Stimulated activated CD8-positive, alpha-beta memory T cell treated with anti-CD3 and anti-CD28 coated beads, Interleukin-7, amount 100 ng/mL, for 4 hours (primary cell): ENCODE results near the gene CHP1.
A peak's percentile ranks its signal among the peaks of the same experiment; 100 is the strongest.
"Not testable (repeated sequence)": the region's sequence is repeated elsewhere in the genome, so short reads cannot be mapped to it uniquely, and the experiment has no call there.

Source experiments
- DNase-seq, 2 donors: peaks; one replicate each; pipeline ENCODE4 v3.0.0-alpha.2; 2020; ENCODE audit warnings: low read depth in 2 of 2

The CHP1 gene

DNA sequence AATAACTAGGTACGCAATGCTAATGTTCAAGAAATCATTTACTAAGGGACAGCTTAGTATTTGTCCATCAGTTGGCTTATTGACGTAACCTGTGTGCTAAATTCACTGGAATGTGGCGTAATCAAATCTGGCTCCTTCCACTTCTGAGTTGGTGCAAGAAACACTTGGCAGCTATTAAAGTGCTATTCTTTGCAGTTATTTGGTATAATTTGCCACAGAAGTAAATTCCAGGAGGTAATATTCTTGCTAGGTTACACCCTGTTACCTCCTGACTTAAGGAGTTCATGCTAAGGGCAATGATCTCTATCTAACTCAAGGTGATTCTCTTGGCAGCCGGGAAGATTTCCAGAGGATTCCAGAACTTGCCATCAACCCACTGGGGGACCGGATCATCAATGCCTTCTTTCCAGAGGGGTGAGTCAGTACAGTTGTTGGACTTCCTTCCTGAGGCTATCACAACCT, 25.5 kb downstream of the CHP1 start:
- DNase-seq = no peak

DNA sequence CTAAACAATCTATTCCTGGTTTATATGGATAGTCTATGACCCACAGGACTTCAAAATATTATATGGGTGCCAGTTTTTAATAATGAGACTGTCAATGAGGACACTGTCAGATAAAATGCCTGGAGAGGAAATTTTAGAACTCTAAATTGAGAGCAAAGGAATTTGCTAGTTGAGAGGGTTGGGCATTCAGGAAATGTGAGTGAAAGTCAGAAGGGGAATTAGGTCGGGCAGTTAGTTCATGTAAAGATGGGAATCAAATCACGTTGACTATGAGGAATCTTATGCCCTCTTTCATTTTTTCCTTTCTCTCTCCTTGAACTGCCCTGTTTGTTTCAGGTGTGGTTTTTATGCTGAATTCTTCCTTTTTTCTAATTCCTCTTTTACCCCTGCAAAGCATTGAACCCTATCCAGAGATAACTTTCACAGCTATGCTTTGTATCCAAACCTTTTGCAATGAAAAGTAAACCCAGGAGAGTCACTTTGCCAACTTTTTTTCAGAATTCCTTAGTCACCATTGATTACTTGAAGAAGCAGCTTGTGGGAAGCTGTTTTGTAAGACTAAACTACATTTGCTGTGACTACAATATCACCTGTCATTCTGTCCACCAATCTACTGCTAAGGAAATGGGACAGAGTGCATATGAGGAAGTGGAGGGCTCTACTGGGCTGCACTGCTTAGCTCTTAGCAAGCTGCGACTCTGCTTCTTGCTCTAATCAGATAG, 27.8 kb downstream of the CHP1 start:
- no peak for DNase-seq

DNA sequence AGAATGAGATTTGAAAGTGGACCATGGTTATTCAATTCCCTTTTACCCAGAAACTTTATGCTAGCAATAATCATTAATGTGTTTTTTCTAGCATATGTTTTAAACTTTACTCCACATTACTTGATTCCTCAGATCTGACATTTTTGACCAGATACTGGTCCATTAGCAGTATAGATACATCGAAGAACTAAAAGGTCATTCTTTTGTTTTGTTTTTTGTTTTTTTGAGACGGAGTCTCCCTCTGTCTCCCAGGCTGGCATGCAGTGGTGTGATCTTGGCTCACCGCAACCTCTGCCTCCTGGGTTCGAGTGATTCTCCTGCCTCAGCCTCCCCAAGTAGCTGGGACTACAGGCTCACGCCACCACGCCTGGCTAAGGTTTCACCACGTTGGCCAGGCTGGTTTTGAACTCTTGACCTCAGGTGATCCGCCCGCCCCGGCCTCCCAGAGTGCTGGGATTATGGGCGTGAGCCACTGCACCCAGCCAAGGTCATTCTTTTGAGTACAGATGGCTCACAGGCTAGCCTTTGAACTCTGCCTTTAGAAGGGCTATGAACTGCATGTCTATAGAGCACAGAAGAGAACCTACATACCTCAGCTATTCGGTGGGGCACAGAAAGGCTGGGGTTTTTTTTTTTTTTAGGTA, 28.6 kb downstream of the CHP1 start:
- DNase-seq = no peak

DNA sequence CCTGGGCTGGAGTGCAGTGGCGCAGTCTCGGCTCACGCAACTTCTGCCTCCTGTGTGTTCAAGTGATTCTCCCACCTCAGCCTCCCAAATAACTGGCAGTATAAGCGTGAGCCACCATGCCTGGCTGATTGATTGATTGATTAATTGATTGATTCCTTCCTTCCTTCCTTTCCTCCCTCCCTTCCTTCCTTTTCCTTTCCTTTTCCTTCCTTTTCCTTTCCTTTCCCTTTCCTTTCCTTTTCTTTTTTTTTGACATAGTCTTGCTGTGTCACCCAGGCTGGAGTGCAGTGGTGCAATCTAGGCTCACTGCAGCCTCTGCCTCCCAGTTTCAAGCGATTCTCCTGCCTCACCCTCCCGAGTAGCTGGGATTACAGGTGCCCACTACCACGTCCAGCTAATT, 29.9 kb downstream of the CHP1 start:
- not testable (repeated sequence) for DNase-seq

DNA sequence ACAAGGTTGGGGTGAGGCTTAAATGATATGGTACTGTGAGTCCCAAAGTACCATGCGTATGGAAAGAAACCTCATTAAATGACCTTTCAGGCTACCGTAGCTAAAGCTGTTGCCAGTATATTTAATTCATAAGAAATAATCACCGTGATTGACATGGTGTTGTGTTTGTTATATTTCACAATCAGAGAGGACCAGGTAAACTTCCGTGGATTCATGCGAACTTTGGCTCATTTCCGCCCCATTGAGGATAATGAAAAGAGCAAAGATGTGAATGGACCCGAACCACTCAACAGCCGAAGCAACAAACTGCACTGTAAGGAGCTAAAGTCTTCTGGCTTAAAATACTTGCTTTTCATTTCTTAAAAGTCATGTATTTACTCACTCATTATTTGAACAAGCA, 31.5 kb downstream of the CHP1 start:
- no peak for DNase-seq

DNA sequence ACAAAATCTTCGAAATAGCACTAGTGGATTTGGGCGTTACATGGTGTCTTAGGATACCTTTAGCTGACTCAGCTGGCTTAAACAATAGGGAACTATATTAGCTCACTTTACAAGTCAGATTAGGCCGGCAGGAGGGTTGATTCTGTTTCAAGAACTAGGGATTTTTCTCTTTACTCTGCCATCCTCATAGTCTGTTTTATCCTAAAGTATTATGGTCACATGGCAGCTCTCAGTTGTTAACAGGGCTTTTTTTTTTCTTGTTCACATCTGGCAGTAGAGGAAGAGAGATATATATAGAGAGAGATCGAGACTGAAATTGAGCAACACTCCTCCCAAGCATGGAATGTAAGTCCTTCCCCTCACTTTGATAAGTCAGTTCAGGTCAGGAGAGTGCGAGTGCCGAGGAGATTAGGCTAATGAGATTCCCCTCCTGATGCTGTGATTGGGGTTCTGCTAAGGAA, 32.9 kb downstream of the CHP1 start:
- DNase-seq = no peak

DNA sequence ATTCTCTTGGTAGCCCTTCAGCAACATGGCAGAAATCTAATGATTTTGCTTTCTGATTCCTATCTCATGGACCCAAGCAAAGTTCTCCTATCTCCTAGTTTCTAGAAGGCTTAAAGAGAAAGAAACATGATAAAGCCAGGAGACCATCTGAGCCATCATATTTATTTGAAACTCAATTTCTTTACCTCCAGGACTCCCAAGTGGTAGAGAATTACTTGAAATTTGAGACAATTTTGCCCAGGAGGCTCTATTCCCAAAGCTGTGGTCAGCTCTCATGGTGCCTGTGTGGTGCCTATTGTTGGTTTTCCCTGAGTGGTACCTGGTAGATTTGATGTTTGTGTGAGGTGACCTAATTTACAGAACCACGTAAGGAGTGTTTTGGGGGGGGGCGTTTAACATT, 38.8 kb downstream of the CHP1 start:
- DNase-seq = no peak

DNA sequence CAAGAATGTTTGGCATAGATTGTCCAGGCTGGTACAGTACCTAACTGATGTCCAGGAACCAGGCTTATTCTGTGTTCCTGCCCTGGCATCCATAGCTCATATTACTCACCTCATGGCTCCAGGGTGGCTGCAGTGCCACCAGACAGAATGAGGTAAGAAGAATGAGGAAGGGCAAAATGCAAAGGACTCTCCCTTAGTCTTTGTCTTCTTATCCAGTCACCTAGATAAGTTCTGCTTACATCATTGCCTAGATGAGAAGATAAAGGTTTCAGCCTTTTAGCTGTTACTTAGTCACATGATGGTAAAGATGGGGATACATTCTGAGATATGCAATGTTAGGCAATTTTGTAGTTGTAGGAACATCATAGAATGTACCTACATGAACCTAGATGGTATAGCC, 45.8 kb downstream of the CHP1 start:
- no peak for DNase-seq

DNA sequence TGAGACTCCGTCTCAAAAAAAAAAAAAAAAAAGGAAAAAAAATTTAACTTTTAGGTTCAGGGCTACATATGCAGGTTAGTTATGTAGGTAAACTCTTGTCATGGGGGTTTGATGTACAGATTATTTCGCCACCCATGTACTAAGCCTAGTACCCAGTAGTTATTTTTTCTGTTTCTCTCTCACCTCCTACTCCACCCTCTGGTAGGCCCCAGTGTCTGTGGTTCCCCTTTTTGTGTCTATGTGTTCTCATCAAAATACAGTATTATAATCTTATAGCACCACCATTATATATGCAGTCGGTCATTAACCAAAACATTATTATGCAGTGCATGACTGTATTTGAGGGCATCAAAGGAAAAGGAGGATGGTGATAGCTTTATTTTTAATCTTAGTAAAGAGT, 47.3 kb downstream of the CHP1 start:
- DNase-seq = no peak

DNA sequence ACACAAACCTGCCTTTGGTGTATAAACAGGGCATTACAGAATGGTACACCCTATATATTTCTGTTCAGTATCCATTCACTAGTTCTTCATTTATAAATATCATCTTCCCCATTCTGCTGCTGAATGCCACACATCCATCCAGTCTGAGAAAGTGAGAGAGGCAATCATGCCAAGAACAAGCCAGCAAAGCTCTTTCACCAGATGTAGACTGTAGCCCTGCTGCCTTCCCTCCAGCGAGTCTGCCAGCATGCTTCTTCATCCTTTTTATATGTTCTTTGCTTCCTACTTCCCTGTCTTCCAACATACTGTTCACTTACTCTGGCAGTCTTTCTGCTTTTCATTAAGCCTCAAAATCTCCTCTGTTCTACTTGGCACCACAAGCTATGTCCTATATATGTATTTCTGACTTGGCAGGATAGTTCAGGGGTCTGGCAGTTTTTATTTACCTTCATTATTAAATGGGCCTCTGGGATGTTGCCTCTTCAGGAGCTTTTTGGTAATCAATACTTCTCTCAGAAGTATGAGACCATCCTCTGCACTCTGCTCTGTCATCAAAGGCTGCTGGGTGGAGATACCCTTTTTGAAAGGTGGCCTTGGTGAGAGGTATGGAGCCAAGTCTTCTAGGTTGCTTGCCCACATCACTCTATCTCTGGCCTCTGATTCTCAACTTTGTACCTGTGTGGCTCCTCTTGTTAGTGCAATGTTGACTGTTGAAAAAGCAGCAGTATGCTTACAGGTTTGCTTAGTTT, 48.6 kb downstream of the CHP1 start:
- DNase-seq = no peak

DNA sequence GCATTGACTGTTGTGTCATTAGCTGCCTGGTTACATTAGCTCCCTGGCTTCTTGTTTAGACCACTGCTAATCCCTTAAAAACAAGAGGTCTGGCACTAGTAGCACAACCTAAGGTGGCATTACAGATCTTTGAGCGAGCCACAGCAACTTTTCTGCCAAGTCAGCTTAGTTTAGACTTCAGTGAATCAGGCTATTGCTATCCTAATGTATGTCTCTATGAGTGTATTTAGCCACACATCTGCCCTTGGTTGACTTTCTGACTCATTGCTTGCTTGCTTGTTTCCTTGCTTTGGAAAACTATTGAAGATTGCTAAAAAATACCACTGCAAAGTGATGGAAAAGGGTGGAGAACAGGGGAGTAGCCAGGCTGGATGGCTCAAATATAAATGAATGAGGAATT, 50.2 kb downstream of the CHP1 start:
- no peak for DNase-seq

DNA sequence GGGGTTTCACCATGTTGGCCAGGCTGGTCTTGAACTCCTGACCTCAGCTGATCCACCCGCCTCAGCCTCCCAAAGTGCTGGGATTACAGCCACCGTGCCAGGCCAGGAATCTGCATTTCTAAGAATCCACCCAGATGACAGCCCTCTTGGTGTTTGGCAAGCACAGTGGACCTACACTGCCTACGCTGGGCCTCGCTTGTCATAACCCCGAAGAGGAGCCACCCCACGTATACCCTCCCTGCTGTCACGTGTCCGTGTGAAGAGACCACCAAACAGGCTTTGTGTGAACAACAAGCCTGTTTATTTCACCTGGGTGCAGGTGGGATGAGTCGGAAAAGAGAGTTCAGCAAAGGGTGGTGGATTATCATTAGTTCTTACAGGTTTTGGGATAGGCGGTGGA, 51.4 kb downstream of the CHP1 start:
- DNase-seq = not testable (repeated sequence)

DNA sequence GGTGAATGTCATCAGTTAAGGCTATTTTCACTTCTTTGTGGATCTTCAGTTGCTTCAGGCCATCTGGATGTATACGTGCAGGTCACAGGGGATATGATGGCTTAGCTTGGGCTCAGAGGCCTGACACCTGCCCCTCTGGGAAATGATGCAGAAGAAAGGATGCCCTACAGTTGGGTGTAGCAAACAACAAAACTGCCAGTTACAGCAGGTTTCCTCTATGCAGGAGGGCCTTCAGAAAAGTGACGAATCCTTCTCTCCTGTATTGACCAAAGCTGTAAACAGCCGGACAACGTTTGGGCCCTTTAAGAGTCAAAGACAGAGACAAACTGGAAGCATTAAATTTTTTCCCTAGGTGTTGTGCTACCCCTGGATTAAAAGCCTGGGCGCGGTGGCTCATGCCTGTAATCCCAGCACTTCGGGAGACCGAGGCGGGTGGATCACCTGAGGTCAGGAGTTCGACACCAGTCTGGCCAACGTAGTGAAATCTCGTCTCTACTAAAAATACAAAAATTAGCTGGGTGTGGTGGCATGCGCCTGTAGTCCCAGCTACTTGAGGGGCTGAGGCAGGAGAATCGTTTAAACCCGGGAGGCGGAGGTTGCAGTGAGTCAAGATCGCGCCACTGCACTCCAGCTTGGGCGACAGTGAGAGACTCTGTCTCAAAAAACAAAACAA, 52.0 kb downstream of the CHP1 start:
- not testable (repeated sequence) for DNase-seq

DNA sequence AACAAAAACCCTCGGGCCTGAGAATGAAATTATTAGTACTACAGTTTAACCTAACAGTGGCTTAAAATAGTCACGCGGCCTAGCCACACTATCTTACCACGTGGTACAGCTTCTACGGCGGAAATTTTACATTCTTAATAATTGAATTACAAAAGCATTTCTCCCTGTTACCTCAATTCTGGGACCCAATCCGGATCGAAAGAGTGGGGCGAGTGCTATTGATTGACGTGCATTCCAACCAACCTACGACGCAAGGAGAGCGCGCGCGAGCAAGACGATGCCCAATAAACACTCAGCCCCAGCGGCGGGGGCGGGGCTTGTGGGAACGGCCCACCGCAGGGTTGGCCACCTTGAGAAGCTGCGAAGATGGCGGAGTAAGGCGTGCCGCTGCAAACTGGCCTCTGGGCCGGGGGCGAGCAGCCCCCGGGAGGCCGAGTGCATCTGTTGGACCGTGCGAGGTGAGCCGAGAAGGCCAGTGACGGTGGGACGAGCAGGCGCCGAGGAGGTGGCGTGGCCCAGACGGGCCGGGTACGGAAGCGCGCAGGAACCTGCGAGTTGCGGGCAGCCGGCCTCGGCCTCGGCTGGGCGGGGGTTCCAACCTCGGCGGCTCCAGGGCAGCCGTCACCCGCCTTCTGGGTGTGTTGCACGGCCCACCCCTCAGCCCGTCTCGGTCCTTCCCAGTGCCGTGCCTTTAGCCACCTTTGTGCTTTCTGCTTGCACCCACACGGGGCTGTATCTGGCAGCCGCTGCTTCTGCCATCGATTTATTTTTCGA, 52.8 kb downstream of the CHP1 start:
- peak; percentile 96 to 97 for DNase-seq

DNA sequence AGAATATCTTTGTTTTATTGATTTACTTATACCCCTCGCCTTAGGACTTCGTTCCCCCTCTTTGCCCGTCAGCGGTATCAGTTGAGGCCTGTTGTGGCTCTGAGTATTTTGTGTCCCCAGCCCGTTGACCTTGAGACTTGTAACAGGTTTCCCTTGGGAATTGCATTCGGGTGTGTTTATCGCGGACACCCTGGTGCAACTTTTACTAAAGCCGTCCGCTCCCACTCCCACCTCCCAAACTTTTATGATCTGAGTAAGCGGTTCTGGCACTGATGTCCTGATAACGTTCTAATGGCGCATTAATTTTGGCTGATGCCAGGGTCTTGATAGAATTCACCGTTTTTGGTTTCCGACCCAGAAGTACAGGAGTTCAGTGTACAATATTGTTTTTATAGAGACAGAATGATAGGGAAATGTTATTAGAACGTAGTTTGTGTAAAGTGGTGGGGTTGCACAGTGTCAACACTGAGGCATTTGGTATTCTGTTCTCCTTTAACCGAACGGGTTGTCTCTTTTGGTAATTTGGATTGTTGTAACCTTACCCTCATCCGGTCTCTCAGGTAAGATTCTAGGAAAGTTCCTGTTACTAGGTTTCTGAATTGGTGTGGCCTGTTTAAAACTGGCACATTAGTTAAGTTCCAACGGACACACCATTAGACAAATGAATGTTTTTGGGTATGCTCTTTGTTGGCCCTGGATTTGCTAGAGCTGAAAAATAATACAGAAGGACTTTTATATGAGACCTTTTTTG, 53.5 kb downstream of the CHP1 start:
- no peak for DNase-seq

DNA sequence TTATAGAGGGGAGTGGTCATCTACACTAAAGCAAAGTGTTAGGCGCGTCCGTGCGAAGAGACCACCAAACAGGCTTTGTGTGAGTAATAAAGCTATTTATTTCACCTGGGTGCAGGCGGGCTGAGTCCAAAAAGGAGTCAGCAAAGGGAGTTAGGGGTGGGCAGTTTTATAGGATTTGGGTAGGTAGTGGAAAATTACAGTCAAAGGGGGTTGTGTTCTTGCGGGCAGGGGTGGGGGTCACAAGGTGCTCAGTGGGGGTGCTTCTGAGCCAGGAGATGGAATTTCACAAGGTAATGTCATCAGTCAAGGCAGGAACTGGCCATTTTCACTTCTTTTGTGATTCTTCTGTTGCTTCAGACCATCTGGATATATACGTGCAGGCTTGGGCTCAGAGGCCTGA, 54.2 kb downstream of the CHP1 start:
- no peak for DNase-seq

DNA sequence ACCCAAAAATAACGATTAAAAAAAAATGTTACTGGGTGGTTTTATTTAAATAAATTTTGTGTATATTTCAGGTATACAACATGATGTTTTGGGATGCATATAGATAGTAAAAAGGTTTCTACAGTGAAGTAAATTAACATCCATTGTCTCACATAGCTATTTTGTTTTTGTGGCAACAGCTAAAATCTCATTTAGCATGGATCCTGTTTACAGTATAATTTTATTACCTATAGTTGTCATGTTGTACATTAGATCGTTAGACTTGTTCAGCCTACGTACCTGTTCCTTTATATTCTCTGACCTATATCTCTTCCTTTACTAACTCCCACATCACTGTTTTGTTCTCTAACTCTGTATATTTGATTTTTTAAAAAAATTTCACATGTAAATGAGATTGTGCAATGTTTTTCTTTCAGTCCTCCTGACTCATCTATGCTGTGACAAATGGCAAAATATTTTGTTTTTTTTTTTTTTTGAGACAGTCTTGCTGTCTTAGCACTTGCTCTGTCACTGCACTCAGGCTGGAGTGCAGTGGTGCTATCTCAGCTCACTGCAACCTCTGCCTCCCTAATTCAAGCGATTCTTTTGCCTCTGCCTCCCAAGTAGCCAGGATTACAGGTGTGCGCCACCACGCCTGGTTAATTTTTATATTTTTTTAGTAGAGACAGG, 55.7 kb downstream of the CHP1 start:
- no peak for DNase-seq

DNA sequence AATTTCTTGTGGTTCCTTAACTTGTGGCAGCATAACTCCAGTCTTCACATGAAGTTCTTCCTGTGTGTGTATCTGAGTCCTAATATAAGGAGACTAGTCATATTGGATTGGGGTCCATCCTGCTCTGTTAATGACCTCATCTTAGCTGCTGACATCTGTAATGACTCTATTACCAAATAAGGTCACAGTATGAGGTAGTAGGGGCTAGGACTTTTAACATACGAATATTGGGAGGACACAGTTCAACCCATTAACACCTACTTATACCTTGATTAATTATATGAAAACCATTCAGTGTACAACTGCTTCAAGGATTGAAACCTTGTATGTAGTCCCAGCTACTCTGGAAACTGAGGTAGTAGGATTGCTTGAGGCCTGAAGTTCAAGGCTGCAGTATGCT, 57.4 kb downstream of the CHP1 start:
- DNase-seq = no peak

DNA sequence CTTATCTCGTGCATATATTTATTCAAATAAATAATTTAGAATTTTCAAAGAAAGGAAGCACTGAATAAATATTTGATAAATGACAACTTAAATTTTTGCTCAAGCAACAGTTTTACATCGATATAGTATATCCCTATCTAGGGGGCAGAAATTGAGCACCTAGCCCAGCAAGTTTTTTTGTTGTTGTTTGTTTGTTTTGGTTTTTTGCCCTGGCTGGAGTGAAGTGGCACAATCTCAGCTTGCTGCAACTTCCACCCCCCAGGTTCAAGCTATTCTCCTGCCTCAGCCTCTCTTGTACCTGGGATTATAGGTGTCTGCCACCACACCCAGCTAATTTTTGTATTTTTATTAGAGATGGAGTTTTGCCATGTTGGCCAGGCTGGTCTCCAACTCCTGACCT, 58.9 kb downstream of the CHP1 start:
- DNase-seq = no peak

DNA sequence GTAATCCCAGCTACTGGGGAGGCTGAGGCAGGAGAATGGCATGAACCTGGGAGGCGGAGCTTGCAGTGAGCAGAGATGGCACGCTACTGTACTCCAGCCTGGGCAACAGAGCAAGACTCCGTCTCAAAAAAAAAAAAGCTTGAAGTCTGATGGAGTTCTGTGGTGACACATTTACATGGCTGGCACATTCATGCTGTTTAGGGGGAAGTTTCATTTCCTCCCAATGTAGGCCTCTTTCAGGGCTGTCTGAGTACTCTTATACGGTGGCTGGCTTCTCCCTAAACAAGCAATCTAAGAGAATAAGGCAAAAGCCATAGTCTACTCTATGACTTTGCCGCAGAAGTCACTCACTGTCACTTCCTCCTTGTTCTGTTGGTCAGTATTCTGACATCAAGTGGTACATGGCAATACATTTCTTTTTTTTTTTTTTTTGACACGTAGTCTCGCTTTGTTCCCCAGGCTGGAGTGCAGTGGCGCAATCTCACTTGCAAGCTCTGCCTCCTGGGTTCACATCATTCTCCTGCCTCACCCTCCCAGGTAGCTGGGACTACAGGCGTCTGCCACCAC, 60.1 kb downstream of the CHP1 start:
- DNase-seq = no peak
